ENCODE data around the gene DTL.
"Not testable (repeated sequence)": the region's sequence is repeated elsewhere in the genome, so short reads cannot be mapped to it uniquely, and the experiment has no call there.

The DTL gene

GRCh38 chr1:212024469-212025149 is 10.9 kb upstream of the DTL start:
- ATAC-seq (no peak), DNase-seq (ENCODE audit: low spot score in 2 of 2) (no peak)
- no peaks in the 10 kb centered on the region for H3K36me3 Mint-ChIP-seq
- H3K4me1 Mint-ChIP-seq = peaks cover 13% of the 10 kb centered on the region
- no peaks in the 10 kb centered on the region for H3K9me3 Mint-ChIP-seq
- H3K4me3 Mint-ChIP-seq = no peak overlapping the region
- no peak overlapping the region for H3K27ac Mint-ChIP-seq

GRCh38 chr1:212027727-212028126 is 7.8 kb upstream of the DTL start:
- H3K27ac Mint-ChIP-seq; DNase-seq (ENCODE audit: low spot score in 2 of 2); H3K4me3 Mint-ChIP-seq; ATAC-seq; H3K9me3 Mint-ChIP-seq; H3K36me3 Mint-ChIP-seq: not testable (repeated sequence)
- peaks cover 39% of the 10 kb centered on the region for H3K4me1 Mint-ChIP-seq

- DNase-seq (ENCODE audit: low spot score in 2 of 2) (no peak), ATAC-seq (no peak)
- Mint-ChIP-seq H3K9me3 (no peaks in the 10 kb centered on the region), H3K4me3 (no peak overlapping the region), H3K4me1 (peaks cover 49% of the 10 kb centered on the region), H3K27ac (peak overlapping the region; percentile 49), H3K36me3 (peaks cover 32% of the 10 kb centered on the region)
Observed at GRCh38 chr1:212030936-212031528, 4.5 kb upstream of the DTL start.

GRCh38 chr1:212034516-212035122 is 929 bp upstream of the DTL start:
- ATAC-seq = no peak
- H3K4me1 Mint-ChIP-seq = peaks cover 54% of the 10 kb centered on the region
- H3K36me3 Mint-ChIP-seq = peaks cover 66% of the 10 kb centered on the region

GRCh38 chr1:212035835-212036605 is 472 bp downstream of the DTL start:
- Mint-ChIP-seq H3K4me1 (peaks cover 51% of the 10 kb centered on the region), H3K9me3 (no peaks in the 10 kb centered on the region), H3K4me3 (peak overlapping the region; percentile 82), H3K27ac (peak overlapping the region; percentile 97), H3K36me3 (peaks cover 70% of the 10 kb centered on the region)
- DNase-seq (ENCODE audit: low spot score in 2 of 2) (no peak), ATAC-seq (peak; percentile 19)

More at GRCh38 chr1:212034516-212035122, 929 bp upstream of the DTL start:
- Mint-ChIP-seq H3K4me3 (peak overlapping the region; percentile 82), H3K9me3 (no peaks in the 10 kb centered on the region), H3K27ac (peak overlapping the region; percentile 97)
- no peak for DNase-seq (ENCODE audit: low spot score in 2 of 2)

- peak overlapping the region; percentile 82 for H3K4me3 Mint-ChIP-seq
- H3K27ac Mint-ChIP-seq = peak overlapping the region; percentile 27
- H3K4me1 Mint-ChIP-seq = peaks cover 33% of the 10 kb centered on the region
- ATAC-seq (no peak), DNase-seq (ENCODE audit: low spot score in 2 of 2) (no peak)
- no peaks in the 10 kb centered on the region for H3K9me3 Mint-ChIP-seq
- H3K36me3 Mint-ChIP-seq = peaks cover 85% of the 10 kb centered on the region
Observed at GRCh38 chr1:212037900-212038299, 2.4 kb downstream of the DTL start.

GRCh38 chr1:212039622-212040021 is 4.1 kb downstream of the DTL start:
- no peak overlapping the region for H3K27ac Mint-ChIP-seq
- H3K4me3 Mint-ChIP-seq = no peak overlapping the region
- H3K9me3 Mint-ChIP-seq = no peaks in the 10 kb centered on the region
- peaks cover 95% of the 10 kb centered on the region for H3K36me3 Mint-ChIP-seq
- H3K4me1 Mint-ChIP-seq = peaks cover 25% of the 10 kb centered on the region
- ATAC-seq = no peak
- no peak for DNase-seq (ENCODE audit: low spot score in 2 of 2)

- H3K4me3 Mint-ChIP-seq = peak overlapping the region; percentile 15
- H3K27ac Mint-ChIP-seq = no peak overlapping the region
Observed at GRCh38 chr1:212040629-212041412, 5.3 kb downstream of the DTL start.

GRCh38 chr1:212042436-212042835 is 6.9 kb downstream of the DTL start:
- Mint-ChIP-seq H3K27ac (no peak overlapping the region), H3K4me1 (peaks cover 24% of the 10 kb centered on the region), H3K36me3 (peaks cover 97% of the 10 kb centered on the region), H3K9me3 (no peaks in the 10 kb centered on the region), H3K4me3 (no peak overlapping the region)
- no peak for ATAC-seq
- DNase-seq (ENCODE audit: low spot score in 2 of 2) = no peak

More at GRCh38 chr1:212040629-212041412, 5.3 kb downstream of the DTL start:
- Mint-ChIP-seq H3K4me1 (peaks cover 31% of the 10 kb centered on the region), H3K9me3 (no peaks in the 10 kb centered on the region), H3K36me3 (peaks cover 95% of the 10 kb centered on the region)
- ATAC-seq = peak; percentile 47
- no peak for DNase-seq (ENCODE audit: low spot score in 2 of 2)

- ATAC-seq = no peak
- no peak for DNase-seq (ENCODE audit: low spot score in 2 of 2)
- Mint-ChIP-seq H3K4me1 (peaks cover 13% of the 10 kb centered on the region), H3K36me3 (peaks cover 97% of the 10 kb centered on the region), H3K27ac (no peak overlapping the region), H3K9me3 (no peaks in the 10 kb centered on the region), H3K4me3 (no peak overlapping the region)
Observed at GRCh38 chr1:212044851-212045250, 9.3 kb downstream of the DTL start.

- Mint-ChIP-seq H3K4me1 (peaks cover 6% of the 10 kb centered on the region), H3K4me3 (no peak overlapping the region), H3K36me3 (peaks cover 100% of the 10 kb centered on the region), H3K27ac (no peak overlapping the region), H3K9me3 (no peaks in the 10 kb centered on the region)
- DNase-seq (ENCODE audit: low spot score in 2 of 2) (no peak), ATAC-seq (no peak)
Observed at GRCh38 chr1:212045981-212046380, 10.4 kb downstream of the DTL start.

- H3K4me3 Mint-ChIP-seq = no peak overlapping the region
- H3K4me1 Mint-ChIP-seq = no peaks in the 10 kb centered on the region
- ATAC-seq (no peak), DNase-seq (ENCODE audit: low spot score in 2 of 2) (no peak)
- peaks cover 85% of the 10 kb centered on the region for H3K36me3 Mint-ChIP-seq
- peaks cover 13% of the 10 kb centered on the region for H3K9me3 Mint-ChIP-seq
- H3K27ac Mint-ChIP-seq = no peak overlapping the region
Observed at GRCh38 chr1:212053993-212054392, 18.4 kb downstream of the DTL start.

- ATAC-seq (no peak), DNase-seq (ENCODE audit: low spot score in 2 of 2) (no peak)
- H3K4me3 Mint-ChIP-seq = no peak overlapping the region
- H3K36me3 Mint-ChIP-seq = peaks cover 80% of the 10 kb centered on the region
- H3K4me1 Mint-ChIP-seq = no peaks in the 10 kb centered on the region
- H3K27ac Mint-ChIP-seq = no peak overlapping the region
- H3K9me3 Mint-ChIP-seq = peaks cover 13% of the 10 kb centered on the region
Observed at GRCh38 chr1:212055333-212055732, 19.8 kb downstream of the DTL start.

- peaks cover 13% of the 10 kb centered on the region for H3K9me3 Mint-ChIP-seq
- H3K27ac Mint-ChIP-seq = no peak overlapping the region
- H3K4me1 Mint-ChIP-seq = no peaks in the 10 kb centered on the region
- DNase-seq (ENCODE audit: low spot score in 2 of 2) (no peak), ATAC-seq (no peak)
- peaks cover 70% of the 10 kb centered on the region for H3K36me3 Mint-ChIP-seq
- H3K4me3 Mint-ChIP-seq = no peak overlapping the region
Observed at GRCh38 chr1:212060632-212061472, 25.3 kb downstream of the DTL start.

All from stimulated activated effector memory CD8-positive, alpha-beta T cell treated with anti-CD3 and anti-CD28 coated beads, Interleukin-12 subunit alpha, Interleukin-12 subunit beta, amount 100 ng/mL, for 72 hours (primary cell).